GM12872 (cell line): ENCODE results near the gene USP12.

ENCODE experiments used
- TF ChIP-seq, protein P1 (sequence below): IDR thresholded peaks from 3 replicates; pipeline ENCODE4 v1.5.1; 2011; ENCODE audit warnings: low read depth, mild to moderate bottlenecking, low read length, moderate library complexity; ENCODE audit not compliant: insufficient read depth

The USP12 gene

DNA sequence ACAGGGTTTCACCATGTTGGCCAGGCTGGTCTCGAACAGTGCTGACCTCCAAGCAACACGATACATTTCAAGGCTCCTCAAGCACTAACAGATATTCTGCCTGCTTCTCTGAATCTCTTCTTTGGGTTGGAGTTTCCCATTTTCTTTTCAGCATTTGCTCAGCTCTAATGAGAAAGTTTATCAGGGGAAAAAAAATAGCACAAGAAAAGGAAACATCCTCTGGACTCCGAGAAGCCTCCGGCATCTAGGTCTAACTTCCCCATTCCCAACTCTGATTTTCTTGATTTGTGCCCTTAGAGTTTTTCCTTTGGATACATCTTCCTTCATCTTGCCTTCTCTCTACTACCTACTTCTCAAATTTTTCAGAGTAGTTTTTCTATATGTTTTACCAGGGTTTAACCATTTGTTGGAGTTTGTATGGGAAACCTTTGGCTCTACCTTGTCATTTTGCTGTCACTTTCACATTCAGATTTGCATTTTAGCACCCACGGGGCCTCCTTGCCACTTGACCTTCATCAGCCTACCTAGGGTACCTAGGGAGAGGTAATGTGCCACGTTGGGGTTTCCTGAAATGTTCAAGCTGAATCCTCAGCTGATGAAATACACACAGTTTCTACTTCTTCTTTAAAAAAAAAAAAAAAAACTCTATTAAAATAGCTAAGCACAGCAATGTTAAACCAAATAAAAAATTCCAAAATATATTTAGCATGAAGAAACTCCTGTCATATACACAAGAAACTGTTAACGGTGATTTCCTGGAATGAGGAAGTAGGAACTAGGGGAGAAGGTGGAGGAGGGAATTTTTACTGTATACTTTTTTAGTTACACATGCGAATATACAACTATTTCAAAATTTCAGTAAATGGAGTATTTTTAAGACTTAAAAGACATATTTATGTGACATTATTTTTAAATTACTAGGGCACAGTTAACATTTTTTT is 5.1 kb upstream of the USP12 start:
- TF ChIP-seq, protein P1, sequence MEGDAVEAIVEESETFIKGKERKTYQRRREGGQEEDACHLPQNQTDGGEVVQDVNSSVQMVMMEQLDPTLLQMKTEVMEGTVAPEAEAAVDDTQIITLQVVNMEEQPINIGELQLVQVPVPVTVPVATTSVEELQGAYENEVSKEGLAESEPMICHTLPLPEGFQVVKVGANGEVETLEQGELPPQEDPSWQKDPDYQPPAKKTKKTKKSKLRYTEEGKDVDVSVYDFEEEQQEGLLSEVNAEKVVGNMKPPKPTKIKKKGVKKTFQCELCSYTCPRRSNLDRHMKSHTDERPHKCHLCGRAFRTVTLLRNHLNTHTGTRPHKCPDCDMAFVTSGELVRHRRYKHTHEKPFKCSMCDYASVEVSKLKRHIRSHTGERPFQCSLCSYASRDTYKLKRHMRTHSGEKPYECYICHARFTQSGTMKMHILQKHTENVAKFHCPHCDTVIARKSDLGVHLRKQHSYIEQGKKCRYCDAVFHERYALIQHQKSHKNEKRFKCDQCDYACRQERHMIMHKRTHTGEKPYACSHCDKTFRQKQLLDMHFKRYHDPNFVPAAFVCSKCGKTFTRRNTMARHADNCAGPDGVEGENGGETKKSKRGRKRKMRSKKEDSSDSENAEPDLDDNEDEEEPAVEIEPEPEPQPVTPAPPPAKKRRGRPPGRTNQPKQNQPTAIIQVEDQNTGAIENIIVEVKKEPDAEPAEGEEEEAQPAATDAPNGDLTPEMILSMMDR: no peak

DNA sequence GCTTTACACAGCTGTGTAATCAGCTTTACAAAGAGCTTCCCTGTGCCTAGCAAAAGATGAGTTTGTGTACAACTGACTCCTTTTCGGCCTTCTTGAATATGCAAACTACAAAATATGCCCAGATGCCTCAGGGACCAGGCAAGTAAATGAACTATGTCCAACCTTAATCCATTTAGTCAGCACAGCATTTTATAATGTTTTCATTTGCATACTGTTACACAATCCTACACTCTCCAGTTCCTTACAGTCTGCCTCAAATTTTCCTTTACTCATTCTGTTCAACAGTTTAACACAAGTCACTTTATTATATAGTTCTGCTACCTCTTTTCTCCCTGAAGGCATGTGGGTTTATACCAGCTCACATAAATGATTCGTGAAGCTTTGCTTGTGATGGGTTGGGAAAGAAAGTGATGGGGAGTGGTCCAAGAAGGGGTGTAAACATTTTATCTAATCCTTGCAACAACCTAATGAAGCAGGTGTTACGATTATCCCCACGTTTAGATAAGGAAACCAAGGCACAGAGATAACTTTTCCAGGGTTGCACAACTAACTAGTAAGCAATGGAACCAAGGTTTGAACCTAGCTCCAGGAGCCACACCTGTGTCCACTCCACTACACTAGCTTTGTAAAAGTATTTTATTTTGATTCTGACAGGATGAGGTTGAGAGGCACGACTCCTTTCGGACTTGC is 3.3 kb upstream of the USP12 start:
- TF ChIP-seq, protein P1: no peak

DNA sequence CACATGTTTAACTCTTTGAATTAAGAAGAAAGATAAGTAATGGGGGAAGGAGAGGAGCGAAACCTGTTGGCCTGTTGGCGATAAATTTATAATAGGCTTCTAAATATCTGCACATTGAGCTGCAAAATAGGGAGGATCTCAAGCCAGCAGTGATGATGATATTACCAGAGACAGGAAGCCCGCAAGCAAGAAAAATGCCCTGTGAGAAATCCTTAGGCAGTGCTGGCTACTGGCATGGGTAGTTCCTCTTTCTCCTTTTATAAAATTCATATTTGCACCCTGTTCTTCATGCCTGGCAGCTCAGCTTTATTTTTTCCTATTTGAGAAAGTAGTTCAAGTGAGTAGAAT is 858 bp upstream of the USP12 start:
- TF ChIP-seq, protein P1: no peak

DNA sequence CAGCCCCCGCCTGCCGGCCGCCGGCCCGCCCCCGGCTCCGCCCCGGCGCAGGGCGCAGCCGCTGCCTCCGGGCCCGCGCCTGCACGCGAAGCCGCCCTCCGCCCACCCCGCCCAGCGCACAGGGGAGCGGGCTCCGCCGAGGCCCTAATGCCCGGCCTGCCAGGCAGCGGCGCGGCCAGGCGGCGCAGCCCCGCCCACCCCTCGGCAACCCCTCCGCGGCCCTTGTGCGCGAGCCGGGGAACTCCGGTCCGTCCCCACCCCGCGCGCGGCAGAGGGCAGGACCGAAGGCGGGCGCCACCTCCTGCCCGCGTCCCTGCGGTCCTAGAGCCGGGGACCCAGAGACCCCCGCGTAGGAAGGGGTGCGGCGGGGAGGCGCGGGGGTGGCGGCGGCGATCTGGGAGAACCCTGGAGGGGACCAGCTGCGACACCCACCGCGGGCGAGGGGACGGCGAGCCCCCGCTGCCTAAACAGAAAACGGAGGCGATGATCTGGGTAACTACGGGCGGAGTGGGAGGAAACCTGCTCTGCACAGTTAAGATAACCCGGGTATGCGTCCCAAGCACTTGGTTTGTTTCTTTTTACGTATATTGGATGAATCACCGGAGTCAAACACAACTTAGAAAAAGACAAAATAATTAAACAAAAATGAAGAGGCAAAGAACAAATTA is 350 bp upstream of the USP12 start:
- TF ChIP-seq, protein P1: no peak

DNA sequence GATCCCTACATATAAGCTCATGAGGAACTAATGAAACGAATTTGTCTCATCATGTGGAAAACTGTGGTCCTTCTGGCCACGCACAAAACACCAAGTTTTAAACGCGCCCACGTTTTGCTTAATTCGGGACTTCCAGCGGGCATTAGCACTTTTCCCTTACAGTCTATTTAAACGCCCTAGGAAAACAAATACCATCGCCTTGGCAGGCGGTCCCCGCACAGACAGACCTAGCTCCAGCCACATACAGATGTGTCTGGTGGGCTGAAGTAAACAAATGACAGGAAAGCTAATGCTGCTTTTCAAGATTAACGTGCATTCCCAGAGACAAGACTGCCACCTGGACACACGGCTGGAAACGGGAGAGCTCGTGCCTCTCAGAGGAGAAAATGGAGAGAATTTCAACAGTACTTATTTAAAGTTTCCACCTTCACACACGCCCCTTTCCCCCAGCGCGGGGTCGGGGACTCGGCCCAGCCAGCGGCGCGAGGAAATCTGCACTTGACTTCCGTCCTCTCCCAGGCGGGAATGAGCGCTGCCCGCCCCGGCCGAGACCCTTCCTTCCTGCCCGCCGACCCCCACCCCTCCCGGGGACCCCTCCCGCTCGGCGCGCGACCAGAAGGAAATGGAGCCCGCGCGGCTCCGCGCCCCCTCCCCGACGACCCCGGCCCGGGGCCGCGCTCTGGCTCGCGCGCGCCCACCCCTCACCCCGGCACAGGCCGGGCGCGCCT is 931 bp downstream of the USP12 start:
- TF ChIP-seq, protein P1: no peak

DNA sequence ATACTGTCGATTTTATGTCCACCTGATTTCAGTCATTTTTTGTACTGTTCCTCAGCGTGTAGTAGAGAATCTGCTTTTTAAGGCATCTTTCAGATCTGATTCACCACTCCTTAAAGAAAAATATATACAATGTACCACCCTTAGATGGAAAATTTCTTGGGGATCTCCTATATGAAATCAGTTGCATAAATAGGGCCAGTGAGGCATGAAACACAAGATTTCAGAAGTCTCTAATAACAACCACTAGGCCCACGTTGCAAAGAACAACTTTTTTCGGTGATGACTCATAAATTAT is 1.4 kb downstream of the USP12 start:
- TF ChIP-seq, protein P1: no peak
